Subcutaneous abdominal adipose tissue (tissue), 5 donors: ENCODE data around the gene IL32.

Source experiments
- H3K27ac ChIP-seq: one replicate; pipeline ENCODE4 v1.7.0; 2013; ENCODE audit warnings: low read depth, mild to moderate bottlenecking, inconsistent platforms, low read length, moderate library complexity
- H3K27me3 ChIP-seq, 5 donors: one replicate each; pipeline ENCODE4 v1.7.0; 2013; ENCODE audit warnings: low read length in 5 of 5, inconsistent platforms in 1 of 5; ENCODE audit not compliant: control insufficient read depth in 5 of 5, insufficient read depth in 4 of 5
- H3K36me3 ChIP-seq, 5 donors: one replicate each; pipeline ENCODE4 v1.7.0; 2013; ENCODE audit warnings: low read length in 5 of 5; ENCODE audit not compliant: control insufficient read depth in 5 of 5, insufficient read depth in 5 of 5
- H3K4me1 ChIP-seq, 5 donors: one replicate each; pipeline ENCODE4 v1.7.0; 2013; ENCODE audit warnings: low read length in 5 of 5, mild to moderate bottlenecking in 3 of 5, moderate library complexity in 1 of 5; ENCODE audit not compliant: control insufficient read depth in 5 of 5, insufficient read depth in 5 of 5
- H3K4me3 ChIP-seq, 5 donors: one replicate each; pipeline ENCODE4 v1.7.0; 2013; ENCODE audit warnings: low read length in 5 of 5, low read depth in 1 of 5
- H3K9ac ChIP-seq, 5 donors: one replicate each; pipeline ENCODE4 v1.7.0; 2013; ENCODE audit warnings: low read length in 5 of 5, mild to moderate bottlenecking in 4 of 5, moderate library complexity in 3 of 5
- H3K9me3 ChIP-seq, 5 donors: one replicate each; pipeline ENCODE4 v1.7.0; 2013; ENCODE audit warnings: low read length in 5 of 5; ENCODE audit not compliant: control insufficient read depth in 5 of 5
- donor health status: healthy.
- donor health status: healthy.
- donor health status: healthy.
- donor health status: healthy.
- donor health status: healthy.

Gene IL32

DNA sequence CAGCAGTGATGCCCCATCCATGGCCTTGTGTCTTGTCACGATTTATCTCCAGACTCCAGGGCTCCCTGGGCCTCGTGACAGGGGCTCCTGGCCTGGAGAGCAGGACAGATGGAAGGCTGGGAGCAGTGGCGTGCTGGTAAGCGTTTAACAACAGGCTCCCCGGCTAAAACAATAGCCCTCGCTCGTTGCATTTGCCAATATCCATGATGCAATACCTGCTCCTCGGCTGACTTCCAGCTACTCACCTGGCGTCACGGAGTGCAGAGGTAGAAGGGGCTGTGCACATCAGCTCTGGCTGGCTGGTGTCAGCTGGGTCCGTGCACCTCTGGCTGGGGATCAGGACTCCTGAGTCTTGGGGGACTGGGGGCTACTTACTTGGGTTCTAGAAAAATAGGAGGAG, 27.2 kb upstream of the IL32 start:
- Histone ChIP-seq H3K4me3 (no peak overlapping the region), H3K9me3 (no peaks in the 10 kb centered on the region), H3K27ac (no peak overlapping the region), H3K9ac (no peak overlapping the region), H3K36me3 (no peaks in the 10 kb centered on the region), H3K4me1 (peaks cover 0 to 4% (median 0%) of the 10 kb centered on the region in 5 donors), H3K27me3 (peaks cover 44 to 61% (median 50%) of the 10 kb centered on the region in 5 donors)

DNA sequence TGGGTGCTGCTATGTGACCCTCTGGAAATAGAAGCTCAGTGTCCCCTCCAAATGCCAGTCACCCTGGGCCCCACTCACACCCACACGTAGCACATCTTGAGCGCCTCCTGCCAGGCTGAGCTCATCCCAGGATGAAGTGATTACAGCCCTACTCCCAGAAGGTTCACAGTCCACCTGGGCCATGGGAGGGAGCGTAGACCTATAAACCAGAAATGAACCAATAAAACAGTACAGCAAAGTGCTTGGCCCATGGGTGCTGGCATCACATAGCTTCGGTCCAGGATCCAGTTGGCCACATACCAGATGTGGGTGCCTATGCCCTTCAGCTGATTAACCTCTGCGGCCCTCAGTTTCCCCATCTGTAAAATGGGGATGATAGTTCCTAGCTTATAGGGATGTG, 26.5 kb upstream of the IL32 start:
- no peak overlapping the region for H3K9ac ChIP-seq
- no peak overlapping the region for H3K27ac ChIP-seq
- no peak overlapping the region for H3K4me3 ChIP-seq
- H3K27me3 ChIP-seq = peaks cover 42 to 59% (median 50%) of the 10 kb centered on the region in 5 donors
- H3K4me1 ChIP-seq = peaks cover 0 to 4% (median 0%) of the 10 kb centered on the region in 5 donors
- H3K9me3 ChIP-seq = no peaks in the 10 kb centered on the region
- H3K36me3 ChIP-seq = no peaks in the 10 kb centered on the region

GRCh38 chr16:3042376-3042775, 23.1 kb upstream of the IL32 start:
- Histone ChIP-seq H3K36me3 (no peaks in the 10 kb centered on the region), H3K9ac (no peak overlapping the region), H3K4me1 (peaks cover 0 to 19% (median 13%) of the 10 kb centered on the region in 5 donors), H3K27me3 (peaks cover 42 to 61% (median 53%) of the 10 kb centered on the region in 5 donors), H3K4me3 (no peak overlapping the region), H3K9me3 (no peaks in the 10 kb centered on the region), H3K27ac (no peak overlapping the region)

GRCh38 chr16:3044708-3045107, 20.7 kb upstream of the IL32 start:
- Histone ChIP-seq H3K4me3 (no peak overlapping the region), H3K27ac (no peak overlapping the region), H3K4me1 (peaks cover 0 to 19% (median 13%) of the 10 kb centered on the region in 5 donors), H3K9ac (no peak overlapping the region), H3K9me3 (no peaks in the 10 kb centered on the region), H3K27me3 (peaks cover 41 to 58% (median 51%) of the 10 kb centered on the region in 5 donors), H3K36me3 (no peaks in the 10 kb centered on the region)

DNA sequence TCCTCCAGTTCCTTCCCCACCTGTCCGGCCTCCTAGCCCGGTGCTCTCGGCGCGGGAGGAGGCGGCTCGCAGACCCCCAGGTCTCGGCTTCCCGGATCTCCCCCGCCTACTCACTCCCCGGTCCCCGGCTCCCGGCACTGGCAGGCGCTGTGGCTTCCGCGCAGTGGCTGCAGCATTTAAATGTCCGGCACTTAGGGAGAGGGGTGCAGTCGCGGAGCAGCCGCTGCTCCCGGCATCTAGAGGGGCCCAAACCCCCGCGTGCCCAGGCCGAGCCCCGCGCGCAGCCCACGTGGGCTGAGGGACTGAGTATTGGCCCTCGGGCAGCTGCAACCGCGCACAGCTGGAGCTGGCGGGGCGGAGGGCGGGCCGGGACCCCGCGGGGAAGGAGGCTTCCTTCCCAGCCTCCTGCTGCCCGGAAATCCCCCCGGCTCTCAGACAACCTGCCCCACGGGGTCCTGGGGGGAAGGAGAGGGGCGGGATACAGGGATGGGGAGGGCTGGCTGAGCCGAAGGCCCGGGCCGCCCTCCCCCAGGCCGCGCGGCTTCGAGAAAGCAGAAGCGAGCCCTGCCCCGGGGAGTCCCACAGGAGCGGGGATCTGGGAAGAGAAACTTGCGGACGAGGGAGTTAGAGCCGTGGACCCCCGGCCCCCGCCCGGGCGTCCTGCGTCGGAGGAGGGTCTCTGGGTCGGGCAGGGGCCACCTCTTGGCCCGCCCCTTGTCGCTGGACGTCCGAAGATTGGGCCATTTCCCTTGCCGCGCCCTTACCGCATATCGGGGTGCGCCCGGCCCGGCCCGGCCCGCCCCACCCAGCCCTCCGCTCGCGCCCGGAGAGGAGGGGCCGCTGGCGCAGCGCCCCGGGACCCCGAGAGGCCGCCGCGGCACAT, 19.4 kb upstream of the IL32 start, which contains the start of gene MMP25:
Gene MMP25 (plus strand): TSS at position 804 of the 883 bp plus-strand sequence. CDS start 357 bp downstream, outside the sequence.
- Histone ChIP-seq H3K27me3 (peaks cover 45 to 64% (median 56%) of the 10 kb centered on the region in 5 donors), H3K4me1 (peaks cover 0 to 19% (median 13%) of the 10 kb centered on the region in 5 donors), H3K4me3 (peak within 1 kb of the TSS in 4 of 5 donors; percentile 27 to 64 (median 44)), H3K9ac (peak within 1 kb of the TSS in 2 of 5 donors; percentile 11 to 53), H3K9me3 (no peaks in the 10 kb centered on the region), H3K27ac (no peak within 1 kb of the TSS), H3K36me3 (no peaks in the 10 kb centered on the region)

GRCh38 chr16:3046641-3047386, 18.6 kb upstream of the IL32 start:
- Histone ChIP-seq H3K27ac (no peak overlapping the region), H3K27me3 (peaks cover 45 to 68% (median 56%) of the 10 kb centered on the region in 5 donors)

GRCh38 chr16:3047387-3047720, 18.1 kb upstream of the IL32 start:
- H3K27me3 ChIP-seq = peaks cover 45 to 68% (median 56%) of the 10 kb centered on the region in 5 donors
- H3K4me3 ChIP-seq = no peak overlapping the region
- no peak overlapping the region for H3K27ac ChIP-seq

More at GRCh38 chr16:3046641-3047386, 18.6 kb upstream of the IL32 start:
- Histone ChIP-seq H3K9ac (no peak overlapping the region), H3K36me3 (no peaks in the 10 kb centered on the region), H3K4me1 (peaks cover 0 to 19% (median 13%) of the 10 kb centered on the region in 5 donors), H3K9me3 (no peaks in the 10 kb centered on the region), H3K4me3 (peak overlapping the region in 2 of 5 donors; percentile 45 to 64)

DNA sequence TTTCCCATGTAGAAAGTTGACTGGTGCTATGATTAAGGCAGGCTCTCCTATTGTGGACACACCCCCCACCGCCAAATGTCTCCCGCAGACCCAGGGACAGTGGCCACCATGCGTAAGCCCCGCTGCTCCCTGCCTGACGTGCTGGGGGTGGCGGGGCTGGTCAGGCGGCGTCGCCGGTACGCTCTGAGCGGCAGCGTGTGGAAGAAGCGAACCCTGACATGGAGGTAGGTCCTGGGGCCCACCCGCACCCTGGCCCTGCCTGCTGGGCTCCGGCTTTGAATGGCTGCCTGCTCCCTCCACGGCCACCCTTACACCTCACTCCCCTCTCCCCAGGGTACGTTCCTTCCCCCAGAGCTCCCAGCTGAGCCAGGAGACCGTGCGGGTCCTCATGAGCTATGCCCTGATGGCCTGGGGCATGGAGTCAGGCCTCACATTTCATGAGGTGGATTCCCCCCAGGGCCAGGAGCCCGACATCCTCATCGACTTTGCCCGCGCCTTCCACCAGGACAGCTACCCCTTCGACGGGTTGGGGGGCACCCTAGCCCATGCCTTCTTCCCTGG, 15.4 kb upstream of the IL32 start:
- Histone ChIP-seq H3K9ac (no peak overlapping the region), H3K27me3 (peaks cover 33 to 49% (median 39%) of the 10 kb centered on the region in 5 donors), H3K9me3 (no peaks in the 10 kb centered on the region), H3K4me3 (no peak overlapping the region), H3K27ac (no peak overlapping the region), H3K36me3 (peaks cover 0 to 11% (median 3%) of the 10 kb centered on the region in 5 donors), H3K4me1 (peaks cover 0 to 24% (median 13%) of the 10 kb centered on the region in 5 donors)

More at GRCh38 chr16:3047387-3047720, 18.1 kb upstream of the IL32 start:
- no peaks in the 10 kb centered on the region for H3K36me3 ChIP-seq
- H3K9me3 ChIP-seq = no peaks in the 10 kb centered on the region
- no peak overlapping the region for H3K9ac ChIP-seq
- peaks cover 0 to 19% (median 13%) of the 10 kb centered on the region in 5 donors for H3K4me1 ChIP-seq

- Histone ChIP-seq H3K9me3 (no peaks in the 10 kb centered on the region), H3K9ac (no peak overlapping the region), H3K4me1 (peaks cover 0 to 24% (median 10%) of the 10 kb centered on the region in 5 donors), H3K4me3 (no peak overlapping the region), H3K27ac (no peak overlapping the region), H3K27me3 (peaks cover 29 to 46% (median 39%) of the 10 kb centered on the region in 5 donors), H3K36me3 (peaks cover 0 to 11% (median 3%) of the 10 kb centered on the region in 5 donors)
These were observed 15.0 kb upstream of the IL32 start for GRCh38 chr16:3050487-3050886.
